Effector memory CD4-positive, alpha-beta T cell (primary cell): ENCODE data around the gene NAV2.

Experiments
- DNase-seq, 3 donors: peaks; one replicate each; pipeline ENCODE4 v3.0.0-alpha.2; 2020
- H3K27ac ChIP-seq: 2 replicates; pipeline ENCODE4 v1.7.0; 2013; ENCODE audit warnings: mild to moderate bottlenecking, low read length, moderate library complexity; ENCODE audit not compliant: insufficient read depth, poor library complexity, severe bottlenecking
- H3K27me3 ChIP-seq: replicated peaks from 2 replicates; pipeline ENCODE4 v1.7.0; 2013; ENCODE audit warnings: mild to moderate bottlenecking, low read length; ENCODE audit not compliant: insufficient read depth, control insufficient read depth, poor library complexity, severe bottlenecking
- H3K36me3 ChIP-seq: 2 replicates; pipeline ENCODE4 v1.7.0; 2013; ENCODE audit warnings: mild to moderate bottlenecking, low read length, moderate library complexity; ENCODE audit not compliant: control insufficient read depth, insufficient read depth
- H3K4me1 ChIP-seq: 2 replicates; pipeline ENCODE4 v1.7.0; 2013; ENCODE audit warnings: low read length, mild to moderate bottlenecking; ENCODE audit not compliant: control insufficient read depth, insufficient read depth, poor library complexity, severe bottlenecking
- H3K4me3 ChIP-seq: 2 replicates; pipeline ENCODE4 v1.7.0; 2013; ENCODE audit warnings: low read length, low read depth, mild to moderate bottlenecking; ENCODE audit not compliant: insufficient read depth, poor library complexity, severe bottlenecking
- H3K9me3 ChIP-seq: 2 replicates; pipeline ENCODE4 v1.7.0; 2013; ENCODE audit warnings: mild to moderate bottlenecking, low read length, moderate library complexity; ENCODE audit not compliant: control insufficient read depth

NAV2 gene

GRCh38 chr11:20048707-20049106 is 336.1 kb downstream of the NAV2 start:
- H3K9me3 ChIP-seq = no peaks in the 10 kb centered on the region
- no peaks in the 10 kb centered on the region for H3K36me3 ChIP-seq
- no peaks in the 10 kb centered on the region for H3K27me3 ChIP-seq
- no peak overlapping the region for H3K27ac ChIP-seq
- no peak overlapping the region for H3K4me3 ChIP-seq
- H3K4me1 ChIP-seq = no peaks in the 10 kb centered on the region
- DNase-seq = no peak

- Histone ChIP-seq H3K9me3 (no peaks in the 10 kb centered on the region), H3K4me3 (no peak overlapping the region), H3K36me3 (no peaks in the 10 kb centered on the region), H3K27me3 (no peaks in the 10 kb centered on the region), H3K4me1 (no peaks in the 10 kb centered on the region), H3K27ac (no peak overlapping the region)
- no peak for DNase-seq
These were observed 336.6 kb downstream of the NAV2 start for GRCh38 chr11:20049231-20049630.

GRCh38 chr11:20050048-20050447 is 337.4 kb downstream of the NAV2 start:
- no peak overlapping the region for H3K27ac ChIP-seq
- DNase-seq = no peak
- H3K4me1 ChIP-seq = no peaks in the 10 kb centered on the region
- H3K9me3 ChIP-seq = no peaks in the 10 kb centered on the region
- H3K27me3 ChIP-seq = no peaks in the 10 kb centered on the region
- H3K36me3 ChIP-seq = no peaks in the 10 kb centered on the region
- no peak overlapping the region for H3K4me3 ChIP-seq

GRCh38 chr11:20050551-20051333 is 338.1 kb downstream of the NAV2 start:
- no peak for DNase-seq
- Histone ChIP-seq H3K36me3 (no peaks in the 10 kb centered on the region), H3K4me1 (no peaks in the 10 kb centered on the region), H3K4me3 (no peak overlapping the region), H3K27me3 (no peaks in the 10 kb centered on the region), H3K27ac (no peak overlapping the region), H3K9me3 (no peaks in the 10 kb centered on the region)

GRCh38 chr11:20051469-20052399 is 339.1 kb downstream of the NAV2 start:
- no peaks in the 10 kb centered on the region for H3K36me3 ChIP-seq
- no peak for DNase-seq
- H3K4me3 ChIP-seq = no peak overlapping the region
- H3K9me3 ChIP-seq = no peaks in the 10 kb centered on the region
- H3K27me3 ChIP-seq = no peaks in the 10 kb centered on the region
- H3K27ac ChIP-seq = no peak overlapping the region
- H3K4me1 ChIP-seq = no peaks in the 10 kb centered on the region

GRCh38 chr11:20053572-20053971 is 340.9 kb downstream of the NAV2 start:
- H3K9me3 ChIP-seq = no peaks in the 10 kb centered on the region
- no peak for DNase-seq
- H3K36me3 ChIP-seq = no peaks in the 10 kb centered on the region
- no peak overlapping the region for H3K4me3 ChIP-seq
- H3K4me1 ChIP-seq = no peaks in the 10 kb centered on the region
- H3K27me3 ChIP-seq = no peaks in the 10 kb centered on the region
- no peak overlapping the region for H3K27ac ChIP-seq

- no peaks in the 10 kb centered on the region for H3K36me3 ChIP-seq
- H3K9me3 ChIP-seq = no peaks in the 10 kb centered on the region
- no peak overlapping the region for H3K27ac ChIP-seq
- no peak for DNase-seq
- H3K4me1 ChIP-seq = no peaks in the 10 kb centered on the region
- H3K27me3 ChIP-seq = no peaks in the 10 kb centered on the region
- H3K4me3 ChIP-seq = no peak overlapping the region
These were observed 341.9 kb downstream of the NAV2 start for GRCh38 chr11:20054584-20054983.

- Histone ChIP-seq H3K9me3 (no peaks in the 10 kb centered on the region), H3K27me3 (no peaks in the 10 kb centered on the region), H3K4me1 (no peaks in the 10 kb centered on the region), H3K27ac (no peak overlapping the region), H3K36me3 (no peaks in the 10 kb centered on the region), H3K4me3 (no peak overlapping the region)
- no peak for DNase-seq
These were observed 342.7 kb downstream of the NAV2 start for GRCh38 chr11:20055312-20055711.

GRCh38 chr11:20056109-20056949 is 343.7 kb downstream of the NAV2 start:
- Histone ChIP-seq H3K9me3 (no peaks in the 10 kb centered on the region), H3K27me3 (no peaks in the 10 kb centered on the region), H3K4me1 (no peaks in the 10 kb centered on the region), H3K27ac (no peak overlapping the region), H3K4me3 (no peak overlapping the region), H3K36me3 (no peaks in the 10 kb centered on the region)
- no peak for DNase-seq
